ENCODE results near the gene WDR73.

GRCh38 chr15:84703808-84704207 lies 49.7 kb upstream of the WDR73 start:
- TF ChIP-seq EZH2 (IDR thresholded peaks at IDR 0.05) (no peak), FOXP2 (optimal IDR thresholded peaks at IDR 0.05; ENCODE audit: control extremely low read depth, extremely low read length, insufficient read depth) (no peak)
